Mesenchymal stem cell (in vitro differentiated cells and primary cell): ENCODE data around the gene MCAM.

Experiments
- DNase-seq: peaks from one replicate; pipeline ENCODE4 v3.0.0-alpha.2; 2013
- H2AFZ ChIP-seq: one replicate; pipeline ENCODE4 v1.6.1; 2013; ENCODE audit warnings: low read depth, mild to moderate bottlenecking, control low read depth, inconsistent platforms, low read length, moderate library complexity
- H2AK5ac ChIP-seq: 2 replicates; pipeline ENCODE4 v1.6.1; 2013; ENCODE audit warnings: low read length, moderate library complexity, mild to moderate bottlenecking, inconsistent platforms; ENCODE audit not compliant: severe bottlenecking
- H2BK120ac ChIP-seq: one replicate; pipeline ENCODE4 v1.6.1; 2013; ENCODE audit warnings: low read depth, mild to moderate bottlenecking, inconsistent platforms, low read length, moderate library complexity
- H2BK12ac ChIP-seq, 2 experiments: one replicate each; pipeline ENCODE4 v1.6.1; 2013; ENCODE audit warnings: inconsistent platforms in 2 of 2, low read length in 2 of 2, mild to moderate bottlenecking in 2 of 2, moderate library complexity in 2 of 2, control low read depth in 1 of 2
- H2BK15ac ChIP-seq: one replicate; pipeline ENCODE4 v1.6.1; 2013; ENCODE audit warnings: mild to moderate bottlenecking, low read depth, inconsistent platforms; ENCODE audit not compliant: poor library complexity, severe bottlenecking
- H2BK5ac ChIP-seq: 2 replicates; pipeline ENCODE4 v1.6.1; 2013; ENCODE audit warnings: low read depth, mild to moderate bottlenecking, low read length, control low read depth, inconsistent platforms; ENCODE audit not compliant: poor library complexity, severe bottlenecking
- H3K14ac ChIP-seq, 2 experiments: one replicate each; pipeline ENCODE4 v1.6.1; 2013; ENCODE audit warnings: inconsistent platforms in 2 of 2, low read length in 2 of 2, control low read depth in 1 of 2, mild to moderate bottlenecking in 1 of 2, moderate library complexity in 1 of 2
- H3K18ac ChIP-seq, 2 experiments: one replicate each; pipeline ENCODE4 v1.6.1; 2013; ENCODE audit warnings: inconsistent platforms in 2 of 2, low read length in 2 of 2, control low read depth in 1 of 2, low read depth in 1 of 2, mild to moderate bottlenecking in 1 of 2
- H3K23ac ChIP-seq, 2 experiments: one replicate each; pipeline ENCODE4 v1.6.1; 2013; ENCODE audit warnings: inconsistent platforms in 2 of 2, low read length in 2 of 2, mild to moderate bottlenecking in 2 of 2, moderate library complexity in 2 of 2, control low read depth in 1 of 2
- H3K27ac ChIP-seq: 2 replicates; pipeline ENCODE4 v1.5.1; 2013; ENCODE audit warnings: mild to moderate bottlenecking, moderate library complexity, low read length, control low read depth, inconsistent platforms; ENCODE audit not compliant: poor library complexity, severe bottlenecking
- H3K27me3 ChIP-seq, 2 experiments: 2 replicates each; pipeline versions ENCODE4 v1.6.1 to v1.7.0; 2013; ENCODE audit warnings: low read length in 2 of 2, mild to moderate bottlenecking in 2 of 2, moderate library complexity in 2 of 2, control low read depth in 1 of 2, inconsistent platforms in 1 of 2; ENCODE audit not compliant: control insufficient read depth in 1 of 2, insufficient read depth in 1 of 2
- H3K36me3 ChIP-seq, 2 experiments: 2 replicates each; pipeline versions ENCODE4 v1.6.1 to v1.7.0; 2013; ENCODE audit warnings: low read length in 2 of 2, control low read depth in 1 of 2, inconsistent platforms in 1 of 2, low read depth in 1 of 2, mild to moderate bottlenecking in 1 of 2; ENCODE audit not compliant: insufficient read depth in 2 of 2, control insufficient read depth in 1 of 2
- H3K4ac ChIP-seq, 2 experiments: one replicate each; pipeline ENCODE4 v1.6.1; 2013; ENCODE audit warnings: inconsistent platforms in 2 of 2, low read length in 2 of 2, mild to moderate bottlenecking in 2 of 2, moderate library complexity in 2 of 2, control low read depth in 1 of 2, low read depth in 1 of 2
- H3K4me1 ChIP-seq: 2 replicates; pipeline ENCODE4 v1.6.1; 2013; ENCODE audit warnings: low read depth, low read length, control low read depth; ENCODE audit not compliant: control insufficient read depth, insufficient read depth
- H3K4me2 ChIP-seq: 2 replicates; pipeline ENCODE4 v1.6.1; 2013; ENCODE audit warnings: low read length, mild to moderate bottlenecking, inconsistent platforms; ENCODE audit not compliant: poor library complexity, severe bottlenecking
- H3K4me3 ChIP-seq, 2 experiments: 2 replicates each; pipeline versions ENCODE4 v1.5.1 to v1.7.0; 2013; ENCODE audit warnings: low read length in 2 of 2, mild to moderate bottlenecking in 2 of 2, control low read depth in 1 of 2, low read depth in 1 of 2; ENCODE audit not compliant: insufficient read depth in 1 of 2
- H3K79me1 ChIP-seq: replicated peaks from 2 replicates; pipeline ENCODE4 v1.6.1; 2013; ENCODE audit warnings: mild to moderate bottlenecking, control low read depth, low read length, inconsistent platforms; ENCODE audit not compliant: poor library complexity, severe bottlenecking
- H3K9ac ChIP-seq: 2 replicates; pipeline ENCODE4 v1.7.0; 2013; ENCODE audit warnings: mild to moderate bottlenecking, low read length, moderate library complexity
- H3K9me3 ChIP-seq: 2 replicates; pipeline ENCODE4 v1.7.0; 2013; ENCODE audit warnings: mild to moderate bottlenecking, low read length; ENCODE audit not compliant: control insufficient read depth
- H4K8ac ChIP-seq: one replicate; pipeline ENCODE4 v1.6.1; 2013; ENCODE audit warnings: inconsistent platforms, mild to moderate bottlenecking, low read length, moderate library complexity
- H4K91ac ChIP-seq: one replicate; pipeline ENCODE4 v1.6.1; 2013; ENCODE audit warnings: mild to moderate bottlenecking, low read length, inconsistent platforms
- WGBS: methylation state at CpG from one replicate; pipeline ENCODE4 v1.1.7; 2013; ENCODE audit warnings: mixed read lengths; 5-methylcytosine and 5-hydroxymethylcytosine counted together

MCAM gene

DNA sequence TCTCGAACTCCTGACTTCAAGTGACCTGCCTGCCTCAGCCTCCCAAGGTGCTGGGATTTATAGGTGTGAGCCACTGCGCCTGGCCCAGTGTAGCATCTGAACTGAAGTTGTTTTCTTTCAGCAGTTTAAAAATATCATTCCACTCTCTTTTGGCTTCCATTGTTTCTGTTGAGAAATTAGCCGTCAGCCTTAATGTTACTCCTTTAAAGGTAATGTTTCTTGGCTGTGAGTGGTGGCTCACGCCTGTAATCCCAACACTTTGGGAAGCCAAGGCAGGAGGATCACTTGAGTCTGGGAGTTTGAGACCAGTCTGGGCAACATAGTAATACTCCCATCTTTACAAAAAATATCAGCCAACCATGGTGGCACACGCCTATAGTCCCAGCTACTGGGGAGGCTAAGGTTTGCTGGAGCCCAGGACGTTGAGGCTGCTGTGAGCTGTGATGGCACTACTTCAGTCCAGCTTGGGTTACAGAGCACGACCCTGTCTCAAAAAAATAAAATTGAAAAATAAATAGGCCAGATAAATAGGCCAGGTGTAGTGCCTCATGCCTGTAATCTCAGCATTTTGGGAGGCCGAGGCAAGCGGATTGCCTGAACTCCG lies 25.9 kb downstream of the MCAM start:
- no peak overlapping the region for H3K14ac ChIP-seq
- H3K23ac ChIP-seq: no peak overlapping the region
- no peak overlapping the region for H3K27ac ChIP-seq
- H4K8ac ChIP-seq: no peak overlapping the region
- no peaks in the 10 kb centered on the region for H3K4me1 ChIP-seq
- no peak overlapping the region for H2BK12ac ChIP-seq
- no peak overlapping the region for H3K4me3 ChIP-seq
- no peak overlapping the region for H2BK15ac ChIP-seq
- H4K91ac ChIP-seq: no peak overlapping the region
- no peaks in the 10 kb centered on the region for H3K27me3 ChIP-seq
- no peak overlapping the region for H3K4me2 ChIP-seq
- WGBS: 98% methylated on average over 8 of the region's 10 CpGs
- H3K9ac ChIP-seq: no peak overlapping the region
- peaks cover 17% of the 10 kb centered on the region for H3K79me1 ChIP-seq
- H3K18ac ChIP-seq: no peak overlapping the region
- H2AK5ac ChIP-seq: no peak overlapping the region
- H2AFZ ChIP-seq: no peak overlapping the region
- no peak overlapping the region for H2BK5ac ChIP-seq
- H2BK120ac ChIP-seq: no peak overlapping the region
- no peak for DNase-seq
- peaks cover 24% of the 10 kb centered on the region for H3K9me3 ChIP-seq
- H3K4ac ChIP-seq: no peak overlapping the region
- peaks cover 29 to 62% of the 10 kb centered on the region in 2 experiments for H3K36me3 ChIP-seq

DNA sequence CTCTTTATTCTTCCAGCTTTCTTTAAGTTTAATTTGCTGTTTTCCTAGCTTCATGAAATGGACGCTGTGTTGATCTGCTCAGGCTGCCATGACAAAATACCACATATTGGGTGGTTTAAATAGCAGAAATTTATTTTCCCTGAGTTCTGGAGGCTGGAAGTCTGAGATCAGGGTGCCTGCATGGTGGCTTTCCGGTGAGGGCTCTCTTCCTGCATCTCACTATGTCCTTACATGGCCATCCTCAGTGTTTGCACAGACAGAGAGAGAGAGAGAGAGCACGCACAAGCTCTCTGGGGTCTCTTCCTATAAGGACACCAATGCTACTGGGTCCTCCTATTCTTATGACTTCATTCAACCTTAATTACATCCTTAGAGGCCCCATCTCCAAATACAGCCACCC lies 28.7 kb downstream of the MCAM start:
- H2BK120ac ChIP-seq: no peak overlapping the region
- H2AK5ac ChIP-seq: no peak overlapping the region
- H4K91ac ChIP-seq: no peak overlapping the region
- no peak overlapping the region for H3K23ac ChIP-seq
- peaks cover 28% of the 10 kb centered on the region for H3K79me1 ChIP-seq
- no peak overlapping the region for H3K4me2 ChIP-seq
- H3K27me3 ChIP-seq: no peaks in the 10 kb centered on the region
- no peak overlapping the region for H3K9ac ChIP-seq
- 98% methylated on average over 3 of the region's 3 CpGs for WGBS
- no peak overlapping the region for H3K18ac ChIP-seq
- H3K4me3 ChIP-seq: no peak overlapping the region
- H3K4me1 ChIP-seq: no peaks in the 10 kb centered on the region
- no peak for DNase-seq
- no peak overlapping the region for H3K27ac ChIP-seq
- no peak overlapping the region for H2BK5ac ChIP-seq
- H3K36me3 ChIP-seq: peaks cover 38 to 66% of the 10 kb centered on the region in 2 experiments
- no peak overlapping the region for H2BK12ac ChIP-seq
- no peak overlapping the region for H2AFZ ChIP-seq
- no peak overlapping the region for H2BK15ac ChIP-seq
- H3K4ac ChIP-seq: no peak overlapping the region
- H3K9me3 ChIP-seq: peaks cover 24% of the 10 kb centered on the region
- H4K8ac ChIP-seq: no peak overlapping the region
- H3K14ac ChIP-seq: no peak overlapping the region

DNA sequence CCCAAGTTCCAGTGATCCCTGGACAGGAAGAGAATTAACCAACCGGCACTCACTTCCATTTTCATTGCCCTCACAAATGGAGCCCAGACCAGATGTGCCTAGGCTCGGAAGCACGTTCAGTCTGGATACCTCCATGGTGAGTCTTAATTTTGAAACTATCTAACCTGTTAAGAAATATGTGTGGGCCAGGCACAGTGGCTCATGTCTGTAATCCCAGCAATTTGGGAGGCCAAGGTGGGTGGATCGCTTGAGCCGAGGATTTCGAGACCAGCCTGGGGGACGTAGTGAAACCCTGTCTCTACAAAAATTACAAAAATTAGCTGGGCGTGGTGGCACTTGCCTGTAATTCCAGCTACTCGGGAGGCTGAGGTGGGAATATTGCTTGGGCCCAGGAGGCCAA lies 31.5 kb downstream of the MCAM start:
- Histone ChIP-seq H2BK120ac (peak overlapping the region; percentile 15), H3K23ac (no peak overlapping the region), H4K8ac (no peak overlapping the region), H2AK5ac (peak overlapping the region; percentile 54), H3K4ac (no peak overlapping the region), H3K14ac (no peak overlapping the region), H2BK12ac (no peak overlapping the region), H3K4me3 (no peak overlapping the region), H3K9ac (no peak overlapping the region), H3K4me1 (no peaks in the 10 kb centered on the region), H4K91ac (no peak overlapping the region), H2BK15ac (no peak overlapping the region), H3K27ac (no peak overlapping the region), H3K9me3 (peaks cover 9% of the 10 kb centered on the region), H3K4me2 (no peak overlapping the region), H3K36me3 (peaks cover 30 to 63% of the 10 kb centered on the region in 2 experiments), H3K27me3 (no peaks in the 10 kb centered on the region), H2AFZ (no peak overlapping the region), H2BK5ac (no peak overlapping the region), H3K79me1 (peaks cover 34% of the 10 kb centered on the region), H3K18ac (no peak overlapping the region)
- DNase-seq: no peak
- 99% methylated on average over 9 of the region's 9 CpGs for WGBS

DNA sequence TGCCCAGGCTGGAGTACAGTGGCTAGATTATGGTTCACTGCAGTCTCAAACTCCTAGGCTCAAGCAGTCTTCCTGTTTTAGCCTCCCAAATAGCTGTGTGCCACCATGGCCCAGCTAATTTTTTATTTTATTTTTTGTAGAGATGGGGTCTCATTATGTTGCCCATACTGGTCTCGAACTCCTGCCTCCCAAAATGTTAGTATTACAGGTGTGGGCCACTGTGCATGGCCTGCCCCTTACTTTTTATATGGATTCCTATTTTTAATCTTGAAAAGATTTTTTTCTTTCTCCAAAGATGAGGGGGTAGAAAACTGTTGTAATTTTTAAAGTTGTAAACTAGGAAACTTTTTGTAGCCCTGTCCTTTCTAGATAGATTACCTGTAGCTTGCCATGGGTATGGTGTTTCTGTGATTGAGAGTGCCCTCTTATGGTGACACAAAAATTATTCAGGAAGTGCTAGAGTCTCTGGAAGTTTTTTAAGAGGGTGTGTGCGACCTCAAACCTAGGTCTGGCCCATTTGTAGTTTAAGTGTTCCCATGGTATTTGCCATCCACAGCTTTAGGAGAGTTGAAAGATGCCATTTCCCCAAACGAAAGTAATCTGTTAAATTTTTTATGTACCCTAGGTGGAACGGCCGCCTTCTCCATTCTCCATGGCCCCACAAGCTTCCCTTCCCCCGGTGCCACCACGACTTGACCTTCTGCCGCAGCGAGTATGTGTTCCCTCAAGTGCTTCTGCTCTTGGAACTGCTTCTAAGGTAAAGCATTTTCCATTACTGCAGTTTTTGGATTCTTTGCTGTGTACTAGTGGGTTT lies 32.4 kb downstream of the MCAM start:
- Histone ChIP-seq H3K27ac (no peak overlapping the region), H4K8ac (peak overlapping the region; percentile 12), H3K36me3 (peaks cover 24 to 64% of the 10 kb centered on the region in 2 experiments), H3K4ac (no peak overlapping the region), H2BK120ac (no peak overlapping the region), H3K4me1 (no peaks in the 10 kb centered on the region), H2AFZ (no peak overlapping the region), H2AK5ac (no peak overlapping the region), H3K9me3 (peaks cover 4% of the 10 kb centered on the region), H2BK12ac (no peak overlapping the region), H3K4me2 (no peak overlapping the region), H3K79me1 (peaks cover 34% of the 10 kb centered on the region), H3K18ac (no peak overlapping the region), H3K27me3 (no peaks in the 10 kb centered on the region), H2BK5ac (no peak overlapping the region), H3K14ac (no peak overlapping the region), H2BK15ac (no peak overlapping the region), H4K91ac (no peak overlapping the region), H3K4me3 (no peak overlapping the region), H3K23ac (no peak overlapping the region), H3K9ac (no peak overlapping the region)
- DNase-seq: peak; percentile 50
- WGBS: 60% methylated on average over 9 of the region's 9 CpGs
